Spinal cord (tissue), 10 donors: ENCODE data around the gene GSN. TPM values are rescaled to one million over a fixed set of nuclear protein-coding genes. Genes with fewer than 3 reads are reported as not detected.

ENCODE experiments used
- DNase-seq, 6 donors: peaks; one replicate each; pipeline versions ENCODE4 v3.0.0 to v3.0.0-alpha.2; 2013 to 2015; ENCODE audit warnings: low spot score in 6 of 6, low read depth in 4 of 6
- H3K27ac ChIP-seq: one replicate; pipeline ENCODE4 v1.5.1; 2013; ENCODE audit warnings: low read depth, low read length, control low read depth
- H3K27me3 ChIP-seq: one replicate; pipeline ENCODE4 v1.6.1; 2013; ENCODE audit warnings: low read length; ENCODE audit not compliant: control insufficient read depth, insufficient read depth
- H3K36me3 ChIP-seq: one replicate; pipeline ENCODE4 v1.6.1; 2013; ENCODE audit warnings: low read length; ENCODE audit not compliant: control insufficient read depth, insufficient read depth
- H3K4me1 ChIP-seq: one replicate; pipeline ENCODE4 v1.6.1; 2013; ENCODE audit warnings: low read length; ENCODE audit not compliant: control insufficient read depth, insufficient read depth
- H3K4me3 ChIP-seq: one replicate; pipeline ENCODE4 v1.5.1; 2013; ENCODE audit warnings: low read depth, low read length, control low read depth
- H3K9me3 ChIP-seq: one replicate; pipeline ENCODE4 v1.6.1; 2013; ENCODE audit warnings: low read length; ENCODE audit not compliant: control insufficient read depth, insufficient read depth
- WGBS: methylation state at CpG from one replicate; pipeline ENCODE4 v1.1.5; 2013; ENCODE audit warnings: missing lambda C conversion rate; ENCODE audit not compliant: insufficient coverage; 5-methylcytosine and 5-hydroxymethylcytosine counted together
- polyA plus RNA-seq, 2 donors: library from polyadenylated mRNA; unstranded; fragments of 120-200 nt; gene quantifications; one replicate each; pipeline ENCODE4 v1.2.1, GENCODE V29; 2013; ENCODE audit not compliant: insufficient read length in 2 of 2
- total RNA-seq, 2 donors: library from RNA; depleted of rRNA in 1 of 2; stranded (reverse); fragments of 120-200 nt in 1 of 2; fragments of >200 nt in 1 of 2; gene quantifications; one replicate each; pipeline versions ENCODE4 v1.2.3 to v1.2.4, GENCODE V29; 2013 to 2014
- donor health status: healthy.

GSN gene
- total and polyA plus RNA-seq, 4 donors: 91.7 to 342 (median 191) TPM

DNA sequence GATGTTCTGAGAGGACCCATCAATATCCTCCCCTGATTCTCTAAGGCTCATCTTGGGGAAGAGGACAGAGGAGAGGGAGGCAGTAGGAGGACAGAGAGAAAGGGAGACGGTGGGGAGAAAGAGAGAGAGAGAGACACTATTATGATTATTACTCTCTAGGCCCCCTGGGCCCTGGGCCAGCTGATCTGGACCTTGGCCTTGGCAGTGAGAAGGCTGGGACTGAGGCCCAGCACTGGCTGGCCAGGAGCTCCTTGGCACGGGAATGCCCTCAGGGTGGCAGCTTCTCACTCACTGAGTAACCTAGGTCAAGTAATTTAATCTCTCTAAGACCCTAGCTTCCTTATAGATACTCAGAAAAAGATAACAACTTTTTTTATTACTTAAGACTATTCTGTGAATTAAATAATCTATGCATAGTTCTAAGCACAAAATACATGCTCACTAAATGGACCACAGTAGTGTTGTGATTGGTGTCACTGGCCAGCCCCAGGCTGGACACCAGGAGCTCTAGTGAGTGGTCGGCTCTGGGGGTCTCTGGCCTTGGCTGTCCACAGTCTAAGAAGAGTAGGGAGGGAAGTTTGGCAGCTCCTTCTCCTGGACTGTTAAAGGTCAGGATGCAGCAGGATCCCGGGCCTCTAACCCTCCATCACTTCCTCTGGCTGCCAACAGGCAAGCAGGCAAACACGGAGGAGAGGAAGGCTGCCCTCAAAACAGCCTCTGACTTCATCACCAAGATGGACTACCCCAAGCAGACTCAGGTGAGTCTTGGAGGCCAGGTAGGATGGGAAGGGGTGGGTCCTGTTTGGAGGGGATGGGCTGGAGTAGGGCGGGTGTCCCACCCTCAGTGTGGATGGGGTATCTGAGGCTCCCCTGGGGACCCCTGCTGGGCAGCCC, 50.0 kb downstream of the GSN start:
- Histone ChIP-seq H3K27ac (no peak overlapping the region), H3K9me3 (no peaks in the 10 kb centered on the region), H3K36me3 (peaks cover 35% of the 10 kb centered on the region), H3K4me3 (no peak overlapping the region), H3K27me3 (no peaks in the 10 kb centered on the region), H3K4me1 (peaks cover 3% of the 10 kb centered on the region)
- DNase-seq: peak in 1 of 6 donors; percentile 26
- no CpG with 5 or more reads among the region's 6 CpGs for WGBS

DNA sequence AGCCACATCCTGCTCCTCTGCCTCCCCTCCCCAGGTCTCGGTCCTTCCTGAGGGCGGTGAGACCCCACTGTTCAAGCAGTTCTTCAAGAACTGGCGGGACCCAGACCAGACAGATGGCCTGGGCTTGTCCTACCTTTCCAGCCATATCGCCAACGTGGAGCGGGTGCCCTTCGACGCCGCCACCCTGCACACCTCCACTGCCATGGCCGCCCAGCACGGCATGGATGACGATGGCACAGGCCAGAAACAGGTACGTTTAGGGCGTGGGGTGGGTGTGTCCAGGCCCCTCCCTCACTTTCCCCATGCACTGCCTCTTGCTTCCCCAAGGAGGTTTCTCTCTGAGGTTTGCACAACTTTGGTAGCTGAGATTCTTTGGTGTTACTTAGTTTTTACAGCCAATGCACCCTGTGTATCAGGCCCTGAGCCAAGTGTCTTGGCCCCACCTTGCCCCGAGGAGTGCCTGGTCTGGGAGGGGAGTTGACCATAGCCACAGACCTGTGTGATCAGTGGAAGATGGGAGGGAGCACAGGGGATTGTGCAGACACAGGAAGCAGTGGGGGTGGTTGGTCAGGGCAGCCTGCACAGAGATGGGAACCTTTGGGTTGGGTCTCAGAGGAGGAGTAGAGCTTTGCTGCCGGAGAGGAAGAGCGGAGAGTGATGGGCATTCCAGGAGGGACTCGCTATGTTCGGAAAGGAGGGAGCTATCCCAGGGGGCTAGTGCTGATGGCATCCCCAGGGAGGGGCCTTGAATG, 50.8 kb downstream of the GSN start:
- Histone ChIP-seq H3K27me3 (no peaks in the 10 kb centered on the region), H3K4me3 (no peak overlapping the region), H3K27ac (no peak overlapping the region), H3K9me3 (no peaks in the 10 kb centered on the region), H3K36me3 (peaks cover 32% of the 10 kb centered on the region), H3K4me1 (peaks cover 3% of the 10 kb centered on the region)
- WGBS: 94% methylated on average over 18 of the region's 19 CpGs
- DNase-seq: no peak

DNA sequence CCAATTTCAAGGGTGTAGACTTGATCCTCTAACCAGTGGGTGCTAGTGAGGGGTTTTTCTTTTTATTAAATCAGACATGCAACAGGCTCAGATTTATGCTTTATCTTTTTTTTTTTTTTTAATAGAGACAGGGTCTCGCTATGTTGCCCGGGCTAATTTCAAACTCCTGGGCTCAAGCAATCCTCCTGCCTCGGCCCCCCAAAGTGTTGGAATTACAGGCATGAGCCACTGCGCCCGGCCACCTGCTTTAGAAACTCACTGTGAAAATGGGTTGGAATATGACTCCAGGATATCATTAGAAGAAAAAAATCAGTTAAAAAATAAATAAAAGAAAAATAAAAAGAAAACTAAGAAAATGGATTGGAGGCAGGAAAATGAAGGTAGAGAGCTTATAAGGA, 51.4 kb downstream of the GSN start:
- Histone ChIP-seq H3K27ac (no peak overlapping the region), H3K36me3 (peaks cover 32% of the 10 kb centered on the region), H3K27me3 (no peaks in the 10 kb centered on the region), H3K4me3 (no peak overlapping the region), H3K4me1 (peaks cover 3% of the 10 kb centered on the region), H3K9me3 (no peaks in the 10 kb centered on the region)
- no CpG with 5 or more reads among the region's 5 CpGs for WGBS
- DNase-seq: no peak

DNA sequence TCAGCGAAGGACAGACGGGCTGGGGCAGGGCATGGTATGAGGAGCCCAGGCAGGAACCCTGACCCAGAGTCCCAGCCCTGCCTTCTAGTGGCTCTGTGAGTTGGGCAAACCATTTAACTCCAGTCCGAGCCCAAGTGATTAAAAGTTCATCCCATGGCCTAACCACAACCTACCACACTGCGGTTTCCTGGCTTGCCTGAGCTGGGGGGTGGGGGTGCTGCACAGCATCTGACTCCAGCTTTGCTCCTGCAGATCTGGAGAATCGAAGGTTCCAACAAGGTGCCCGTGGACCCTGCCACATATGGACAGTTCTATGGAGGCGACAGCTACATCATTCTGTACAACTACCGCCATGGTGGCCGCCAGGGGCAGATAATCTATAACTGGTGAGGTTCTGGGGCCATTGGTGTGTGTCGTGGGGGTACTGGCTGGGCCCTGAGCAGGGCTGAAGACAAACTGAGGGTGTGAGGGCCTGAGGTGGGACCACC, 53.1 kb downstream of the GSN start:
- no peak overlapping the region for H3K27ac ChIP-seq
- H3K4me1 ChIP-seq: peaks cover 6% of the 10 kb centered on the region

DNA sequence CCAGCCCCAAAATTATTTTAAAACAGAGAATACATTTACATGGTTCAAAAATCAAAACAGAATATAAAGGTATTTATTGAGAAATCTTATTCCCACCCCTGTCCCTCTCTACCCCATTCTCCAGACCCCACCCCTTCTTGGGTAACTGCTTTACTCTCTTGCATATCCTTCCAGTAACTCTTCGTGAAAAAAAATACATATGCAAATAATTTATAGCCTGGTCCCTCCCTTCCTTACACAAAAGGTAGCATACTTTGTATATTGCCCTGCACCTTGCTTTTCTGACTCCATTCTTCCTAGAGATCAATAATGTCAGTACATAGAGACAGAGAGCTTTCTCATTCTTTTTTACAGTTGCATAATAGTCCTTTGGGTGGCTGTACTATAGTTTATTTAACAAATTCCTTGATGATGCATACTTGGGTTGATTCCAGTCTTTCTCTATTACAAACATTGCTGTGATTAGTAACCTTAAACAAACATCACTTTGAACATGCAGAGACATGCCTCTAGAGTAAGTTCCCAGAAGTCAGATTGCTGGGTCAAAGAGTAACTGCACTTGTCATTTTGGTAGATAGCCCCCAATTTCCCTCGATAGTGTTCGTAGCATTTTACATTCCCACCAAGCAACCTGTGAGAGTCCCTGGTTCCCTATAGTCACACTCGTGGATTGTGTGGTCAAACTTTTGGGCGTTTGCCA, 54.2 kb downstream of the GSN start:
- WGBS: no CpG with 5 or more reads among the region's 5 CpGs
- Histone ChIP-seq H3K4me1 (peaks cover 6% of the 10 kb centered on the region), H3K36me3 (peaks cover 40% of the 10 kb centered on the region), H3K27ac (no peak overlapping the region), H3K9me3 (no peaks in the 10 kb centered on the region), H3K27me3 (no peaks in the 10 kb centered on the region), H3K4me3 (no peak overlapping the region)
- DNase-seq: no peak

More for the DNA sequence above, 53.1 kb downstream of the GSN start:
- no peaks in the 10 kb centered on the region for H3K27me3 ChIP-seq
- H3K36me3 ChIP-seq: peaks cover 35% of the 10 kb centered on the region
- H3K4me3 ChIP-seq: no peak overlapping the region
- 90% methylated on average over 10 of the region's 10 CpGs for WGBS
- H3K9me3 ChIP-seq: no peaks in the 10 kb centered on the region
- DNase-seq: no peak

DNA sequence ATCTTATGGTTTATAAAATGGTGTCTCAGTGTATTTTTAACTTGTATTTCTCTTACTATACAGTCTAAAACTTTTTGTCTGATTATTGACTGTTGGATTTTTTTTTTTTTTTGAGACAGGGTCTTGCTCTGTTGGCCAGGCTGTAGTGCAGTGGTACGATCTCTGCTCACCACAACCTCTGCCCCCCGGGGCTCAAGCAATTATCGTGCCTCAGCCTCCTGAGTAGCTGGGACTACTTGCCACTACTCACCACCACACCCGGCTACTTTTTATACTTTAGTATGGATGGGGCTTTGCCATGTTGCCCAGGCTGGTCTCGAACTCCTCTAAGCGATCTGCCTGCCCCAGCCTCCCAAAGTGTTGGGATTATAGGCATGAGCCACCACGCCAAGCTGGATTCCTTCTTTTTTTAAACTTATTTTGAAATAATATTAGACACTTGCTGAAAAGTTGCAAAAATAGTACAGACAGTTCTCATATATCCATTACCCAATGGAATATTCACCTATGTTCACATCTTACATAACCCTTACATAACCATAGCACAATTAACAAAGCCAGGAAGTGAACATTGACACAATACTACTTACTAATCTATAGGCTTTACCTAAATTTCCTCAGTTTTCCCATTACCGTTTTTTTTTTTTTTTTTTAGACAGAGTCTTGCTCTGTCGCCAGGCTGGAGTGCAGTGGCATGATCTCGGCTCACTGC, 54.9 kb downstream of the GSN start:
- H3K27ac ChIP-seq: no peak overlapping the region
- H3K9me3 ChIP-seq: no peaks in the 10 kb centered on the region
- peaks cover 6% of the 10 kb centered on the region for H3K4me1 ChIP-seq
- DNase-seq: no peak
- WGBS: no CpG with 5 or more reads among the region's 10 CpGs
- no peaks in the 10 kb centered on the region for H3K27me3 ChIP-seq
- peaks cover 43% of the 10 kb centered on the region for H3K36me3 ChIP-seq
- H3K4me3 ChIP-seq: no peak overlapping the region

DNA sequence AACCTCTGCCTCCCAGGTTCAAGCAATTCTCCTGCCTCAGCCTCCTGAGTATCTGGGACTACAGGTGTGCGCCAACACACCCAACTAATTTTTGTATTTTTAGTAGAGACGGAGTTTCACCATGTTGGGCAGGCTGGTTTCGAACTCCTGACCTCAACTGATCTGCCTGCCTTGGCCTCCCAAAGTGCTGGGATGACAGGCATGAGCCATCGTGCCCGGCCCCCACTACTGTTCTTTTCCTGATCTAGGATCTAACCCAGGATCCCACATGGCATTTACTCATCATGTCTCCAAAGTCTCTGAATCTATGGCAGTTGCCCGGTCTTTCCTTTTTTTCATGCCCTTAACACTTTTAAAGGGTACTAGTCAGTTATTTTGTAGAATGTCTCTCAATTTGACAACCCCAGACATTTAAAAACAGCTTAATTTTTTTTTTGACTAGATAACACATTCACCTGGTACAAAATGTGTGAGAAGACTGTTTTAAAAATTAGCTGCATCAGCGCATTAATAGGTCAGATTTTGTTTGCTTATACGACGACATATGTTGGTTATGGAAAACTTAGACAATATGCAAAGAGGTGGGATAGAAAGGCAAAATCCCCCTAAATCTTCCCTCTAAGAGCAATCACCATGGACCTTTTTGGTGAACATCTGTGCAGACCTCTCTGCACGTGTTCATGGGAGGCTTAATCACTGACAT, 55.6 kb downstream of the GSN start:
- no peak overlapping the region for H3K27ac ChIP-seq
- no peaks in the 10 kb centered on the region for H3K27me3 ChIP-seq
- no peaks in the 10 kb centered on the region for H3K9me3 ChIP-seq
- WGBS: 83% methylated on average over 5 of the region's 10 CpGs
- H3K4me1 ChIP-seq: peaks cover 6% of the 10 kb centered on the region
- no peak for DNase-seq
- peaks cover 37% of the 10 kb centered on the region for H3K36me3 ChIP-seq
- no peak overlapping the region for H3K4me3 ChIP-seq

DNA sequence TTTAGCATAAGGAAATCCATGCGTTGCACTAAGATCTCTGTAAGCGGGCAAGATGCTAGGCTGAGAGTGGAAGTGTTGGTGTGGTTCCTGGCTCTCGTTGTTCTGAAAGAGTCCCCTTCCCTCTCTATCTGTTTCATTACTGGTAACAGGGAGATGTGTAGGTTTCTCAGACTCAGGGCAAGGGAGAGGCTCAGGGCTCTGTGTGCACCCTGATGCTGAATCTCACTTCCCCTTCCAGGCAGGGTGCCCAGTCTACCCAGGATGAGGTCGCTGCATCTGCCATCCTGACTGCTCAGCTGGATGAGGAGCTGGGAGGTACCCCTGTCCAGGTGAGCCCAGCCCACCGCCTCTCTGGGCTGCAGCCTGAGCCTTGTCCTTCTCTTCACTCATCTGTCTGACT, 56.4 kb downstream of the GSN start:
- Histone ChIP-seq H3K9me3 (no peaks in the 10 kb centered on the region), H3K4me1 (peaks cover 6% of the 10 kb centered on the region), H3K4me3 (no peak overlapping the region), H3K36me3 (peaks cover 37% of the 10 kb centered on the region), H3K27me3 (no peaks in the 10 kb centered on the region), H3K27ac (no peak overlapping the region)
- WGBS: 96% methylated on average over 3 of the region's 5 CpGs
- no peak for DNase-seq
